ENCODE results near the gene UCHL1. TPM values are rescaled to one million over a fixed set of nuclear protein-coding genes. Genes with fewer than 3 reads are reported as not detected.
A peak's percentile ranks its signal among the peaks of the same experiment; 100 is the strongest.

Gene UCHL1
- total RNA-seq, 1 donor from 2014 or later: 2.6 TPM

DNA sequence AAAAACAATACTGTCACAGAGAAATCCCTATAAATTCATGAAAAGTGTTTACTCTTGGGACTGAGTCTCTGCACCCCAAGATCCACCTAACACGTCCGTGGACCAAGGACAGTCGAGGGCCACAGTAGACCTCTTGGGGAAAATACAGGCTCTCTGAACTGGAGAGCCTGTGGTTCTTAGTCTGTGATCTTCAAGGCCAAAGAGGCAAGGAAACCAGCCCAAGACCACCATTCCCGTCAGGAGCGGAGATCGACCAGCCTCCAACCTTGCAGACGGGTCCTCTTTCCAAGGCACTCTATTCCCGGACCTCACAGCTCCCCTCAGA, 40.8 kb upstream of the UCHL1 start:
- peak overlapping the region; percentile 10 for H3K27ac Mint-ChIP-seq
- no peaks in the 10 kb centered on the region for H3K9me3 Mint-ChIP-seq
- intact Hi-C loops (cut with micrococcal nuclease): loop anchor here (2.0 kb wide), 1 partner anchor 289 kb away; no protein-coding TSS in a partner anchor
- POLR2A ChIA-PET: no interaction called here
- H3K4me3 Mint-ChIP-seq: peak overlapping the region; percentile 77
- ATAC-seq (ENCODE audit: low read depth) (no peak), DNase-seq (no peak)
- TF ChIP-seq, protein P1, sequence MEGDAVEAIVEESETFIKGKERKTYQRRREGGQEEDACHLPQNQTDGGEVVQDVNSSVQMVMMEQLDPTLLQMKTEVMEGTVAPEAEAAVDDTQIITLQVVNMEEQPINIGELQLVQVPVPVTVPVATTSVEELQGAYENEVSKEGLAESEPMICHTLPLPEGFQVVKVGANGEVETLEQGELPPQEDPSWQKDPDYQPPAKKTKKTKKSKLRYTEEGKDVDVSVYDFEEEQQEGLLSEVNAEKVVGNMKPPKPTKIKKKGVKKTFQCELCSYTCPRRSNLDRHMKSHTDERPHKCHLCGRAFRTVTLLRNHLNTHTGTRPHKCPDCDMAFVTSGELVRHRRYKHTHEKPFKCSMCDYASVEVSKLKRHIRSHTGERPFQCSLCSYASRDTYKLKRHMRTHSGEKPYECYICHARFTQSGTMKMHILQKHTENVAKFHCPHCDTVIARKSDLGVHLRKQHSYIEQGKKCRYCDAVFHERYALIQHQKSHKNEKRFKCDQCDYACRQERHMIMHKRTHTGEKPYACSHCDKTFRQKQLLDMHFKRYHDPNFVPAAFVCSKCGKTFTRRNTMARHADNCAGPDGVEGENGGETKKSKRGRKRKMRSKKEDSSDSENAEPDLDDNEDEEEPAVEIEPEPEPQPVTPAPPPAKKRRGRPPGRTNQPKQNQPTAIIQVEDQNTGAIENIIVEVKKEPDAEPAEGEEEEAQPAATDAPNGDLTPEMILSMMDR (IDR thresholded peaks at IDR 0.05): no peak
- CTCF ChIA-PET: interaction anchor here (1.0 kb wide), 1 partner anchor 240 kb away, joined by 4 read pairs; no protein-coding TSS in a partner anchor
- H3K27me3 Mint-ChIP-seq: peaks cover 56% of the 10 kb centered on the region
- H3K4me1 Mint-ChIP-seq: peaks cover 31% of the 10 kb centered on the region
- H3K36me3 Mint-ChIP-seq (ENCODE audit: low read depth): no peaks in the 10 kb centered on the region

GRCh38 chr4:41216294-41217019, 40.3 kb upstream of the UCHL1 start:
- ChIA-PET POLR2A (no interaction called here), CTCF (interaction anchor here (1.0 kb wide), 1 partner anchor 240 kb away, joined by 4 read pairs; no protein-coding TSS in a partner anchor)
- Mint-ChIP-seq H3K27me3 (peaks cover 59% of the 10 kb centered on the region), H3K36me3 (ENCODE audit: low read depth) (no peaks in the 10 kb centered on the region), H3K4me1 (peaks cover 31% of the 10 kb centered on the region), H3K27ac (peak overlapping the region; percentile 32), H3K4me3 (peak overlapping the region; percentile 77), H3K9me3 (no peaks in the 10 kb centered on the region)
- ATAC-seq (ENCODE audit: low read depth) (peak; percentile 51), DNase-seq (peak; percentile 30)
- intact Hi-C loops (cut with micrococcal nuclease): no loop called here
- TF ChIP-seq, protein P1 (IDR thresholded peaks at IDR 0.05): no peak

DNA sequence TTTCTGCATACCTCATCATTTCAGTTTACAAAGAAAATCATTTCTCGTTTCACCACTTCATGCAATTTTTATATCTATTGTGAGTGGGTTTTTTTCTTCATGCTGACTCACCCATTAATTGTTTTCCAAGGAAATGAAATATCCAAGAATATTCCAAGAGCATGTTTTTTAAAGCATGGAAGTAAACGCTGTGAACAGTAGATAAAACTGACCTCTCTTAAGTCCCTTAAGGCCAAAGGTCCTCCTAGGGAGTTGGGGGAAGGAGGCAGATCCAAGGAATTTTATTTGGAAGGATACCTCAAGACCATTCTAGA, 39.8 kb upstream of the UCHL1 start:
- TF ChIP-seq, protein P1 (IDR thresholded peaks at IDR 0.05): no peak
- CTCF ChIA-PET: interaction anchor here (1.0 kb wide), 1 partner anchor 241 kb away, joined by 4 read pairs; no protein-coding TSS in a partner anchor
- POLR2A ChIA-PET: no interaction called here
- peaks cover 31% of the 10 kb centered on the region for H3K4me1 Mint-ChIP-seq
- intact Hi-C loops (cut with micrococcal nuclease): no loop called here
- H3K27ac Mint-ChIP-seq: no peak overlapping the region
- H3K27me3 Mint-ChIP-seq: peaks cover 55% of the 10 kb centered on the region
- no peaks in the 10 kb centered on the region for H3K9me3 Mint-ChIP-seq
- peak overlapping the region; percentile 71 for H3K4me3 Mint-ChIP-seq
- no peak for DNase-seq
- ATAC-seq (ENCODE audit: low read depth): no peak
- no peaks in the 10 kb centered on the region for H3K36me3 Mint-ChIP-seq (ENCODE audit: low read depth)

- Mint-ChIP-seq H3K4me1 (peaks cover 31% of the 10 kb centered on the region), H3K27me3 (peaks cover 53% of the 10 kb centered on the region), H3K36me3 (ENCODE audit: low read depth) (no peaks in the 10 kb centered on the region), H3K4me3 (no peak overlapping the region), H3K27ac (no peak overlapping the region), H3K9me3 (no peaks in the 10 kb centered on the region)
- TF ChIP-seq, protein P1 (IDR thresholded peaks at IDR 0.05): no peak
- no peak for ATAC-seq (ENCODE audit: low read depth)
- ChIA-PET CTCF (no interaction called here), POLR2A (no interaction called here)
- intact Hi-C loops (cut with micrococcal nuclease): no loop called here
- no peak for DNase-seq
Observed at GRCh38 chr4:41217374-41217773, 39.4 kb upstream of the UCHL1 start.

GRCh38 chr4:41218703-41219102, 38.0 kb upstream of the UCHL1 start:
- H3K27me3 Mint-ChIP-seq: peaks cover 45% of the 10 kb centered on the region
- DNase-seq (no peak), ATAC-seq (ENCODE audit: low read depth) (no peak)
- H3K4me3 Mint-ChIP-seq: no peak overlapping the region
- no peak overlapping the region for H3K27ac Mint-ChIP-seq
- ChIA-PET CTCF (no interaction called here), POLR2A (no interaction called here)
- H3K4me1 Mint-ChIP-seq: peaks cover 22% of the 10 kb centered on the region
- no peaks in the 10 kb centered on the region for H3K36me3 Mint-ChIP-seq (ENCODE audit: low read depth)
- TF ChIP-seq, protein P1 (IDR thresholded peaks at IDR 0.05): no peak
- intact Hi-C loops (cut with micrococcal nuclease): no loop called here
- H3K9me3 Mint-ChIP-seq: no peaks in the 10 kb centered on the region

Data from activated B cell treated with CpG ODN at 0.5 μM for 24 hours (primary cell).